NCI-H1092 treated with DMSO at 0.1 percent for 48 hours (cell line): Measurements from ENCODE around the gene NKIRAS2.

Experiments used
- DNase-seq: peaks from one replicate; lab custom pipeline; 2025; lab: John Stamatoyannopoulos, UW

The NKIRAS2 gene

GRCh38 chr17:42026857-42027589 is 7.1 kb downstream of the NKIRAS2 start:
- DNase-seq: no peak

DNA sequence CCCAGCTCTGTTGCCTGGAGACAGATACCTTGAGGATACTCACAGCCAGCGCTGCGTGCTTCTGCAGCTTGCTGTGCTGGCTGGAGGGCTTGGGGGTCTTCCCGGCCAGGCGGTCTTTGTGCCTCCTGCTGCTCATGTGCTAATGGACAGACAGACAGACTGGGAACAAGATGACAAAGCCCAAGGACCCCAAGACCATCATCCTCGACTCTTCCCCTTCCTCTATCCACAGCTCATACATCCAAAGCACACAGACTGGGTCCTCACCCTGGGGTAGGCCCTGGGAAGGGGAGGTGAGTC is 7.7 kb downstream of the NKIRAS2 start:
- DNase-seq: no peak

- DNase-seq: no peak
Observed at GRCh38 chr17:42027961-42028790, 8.3 kb downstream of the NKIRAS2 start.

DNA sequence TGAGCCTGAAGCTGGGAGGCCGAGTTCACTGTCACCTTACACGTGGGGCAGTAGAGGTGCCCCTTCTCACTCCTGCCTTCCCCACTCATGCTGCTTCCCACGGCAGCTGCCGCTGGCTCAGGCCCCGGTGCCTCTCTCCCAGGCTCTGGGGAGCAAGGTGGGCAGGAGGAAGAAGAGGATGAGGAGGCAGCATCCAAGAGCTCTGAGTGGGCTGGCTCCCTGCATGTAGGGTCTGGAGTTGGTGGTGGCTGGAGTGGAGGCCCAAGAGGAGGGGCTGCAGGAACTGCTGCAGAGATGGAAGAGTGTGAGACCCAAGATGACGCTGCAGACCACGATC is 8.9 kb downstream of the NKIRAS2 start:
- no peak for DNase-seq

DNA sequence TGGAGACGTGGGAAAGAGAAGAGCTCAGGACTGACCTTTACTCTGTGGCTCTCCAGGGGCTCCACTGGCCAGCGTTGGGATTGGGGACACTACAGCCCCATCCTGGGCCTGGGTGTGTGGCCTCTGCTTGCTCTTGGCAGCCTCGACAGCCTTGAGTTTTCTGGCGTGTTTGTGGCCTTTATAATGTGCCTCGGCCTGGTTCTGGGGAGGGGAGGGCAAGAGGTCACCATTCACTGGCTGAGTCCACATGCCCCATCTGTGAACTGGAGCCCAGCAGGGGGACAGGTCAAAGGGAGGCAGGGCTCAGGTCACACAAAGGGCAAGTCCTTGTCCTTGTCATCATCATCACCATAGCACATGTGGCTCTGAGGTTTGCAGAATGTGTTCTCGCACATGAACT is 11.7 kb downstream of the NKIRAS2 start:
- DNase-seq: no peak

DNA sequence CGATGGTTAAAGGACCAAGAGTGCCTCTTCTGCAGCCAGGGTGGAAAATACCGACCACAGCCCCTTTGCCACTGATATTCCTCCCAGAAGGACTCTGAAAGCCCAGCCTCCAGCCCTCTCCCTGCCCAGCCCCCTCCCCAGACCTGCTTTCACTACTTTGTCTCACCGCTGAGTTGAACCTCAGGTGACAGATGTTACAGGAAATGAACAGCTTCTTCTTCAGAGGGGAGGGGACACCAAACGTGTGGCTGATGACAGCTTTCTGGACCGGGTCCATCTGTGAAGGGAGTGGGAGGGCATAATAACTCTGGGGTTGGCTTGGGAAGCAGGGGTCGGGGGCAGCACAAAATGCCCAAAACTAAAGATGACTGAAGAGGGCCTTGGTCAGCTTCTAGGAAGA is 14.2 kb downstream of the NKIRAS2 start:
- DNase-seq: no peak

DNA sequence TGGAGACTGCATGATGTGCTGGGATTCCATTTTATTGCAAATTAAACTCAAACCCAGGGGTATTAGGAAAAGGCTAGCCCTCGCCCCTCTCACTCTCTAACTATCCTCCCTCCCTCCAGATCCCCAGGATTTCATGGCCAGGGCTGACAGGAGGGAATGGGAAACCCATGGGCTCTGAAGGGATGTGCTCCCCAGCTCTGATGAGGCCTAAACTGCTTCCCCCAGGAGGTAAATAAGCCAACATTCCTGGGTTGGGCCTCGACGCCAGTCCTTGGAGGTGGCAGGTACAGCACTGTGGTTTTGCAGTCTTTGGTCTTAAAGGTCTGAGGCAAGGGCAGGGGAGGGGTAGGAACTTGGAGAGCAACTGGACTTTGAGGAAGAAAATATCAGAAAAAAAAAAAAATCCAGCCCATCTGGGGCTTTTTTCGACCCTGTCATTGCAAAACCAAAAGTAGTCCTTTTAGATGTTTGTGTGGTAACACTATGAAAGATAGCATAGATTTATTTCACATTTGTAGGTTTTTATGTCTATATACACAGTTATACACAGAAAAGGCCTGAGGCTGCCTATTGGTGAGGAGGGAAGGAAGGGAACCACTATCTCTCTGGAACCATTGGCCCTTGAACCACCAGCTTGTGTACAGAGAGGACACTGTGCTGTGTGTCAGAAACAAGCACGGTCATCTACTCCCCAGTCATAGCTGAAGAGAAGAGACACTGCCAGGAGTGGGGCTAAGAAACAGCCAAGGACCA is 18.5 kb downstream of the NKIRAS2 start:
- DNase-seq: no peak

GRCh38 chr17:42039794-42040763 is 20.2 kb downstream of the NKIRAS2 start:
- no peak for DNase-seq

DNA sequence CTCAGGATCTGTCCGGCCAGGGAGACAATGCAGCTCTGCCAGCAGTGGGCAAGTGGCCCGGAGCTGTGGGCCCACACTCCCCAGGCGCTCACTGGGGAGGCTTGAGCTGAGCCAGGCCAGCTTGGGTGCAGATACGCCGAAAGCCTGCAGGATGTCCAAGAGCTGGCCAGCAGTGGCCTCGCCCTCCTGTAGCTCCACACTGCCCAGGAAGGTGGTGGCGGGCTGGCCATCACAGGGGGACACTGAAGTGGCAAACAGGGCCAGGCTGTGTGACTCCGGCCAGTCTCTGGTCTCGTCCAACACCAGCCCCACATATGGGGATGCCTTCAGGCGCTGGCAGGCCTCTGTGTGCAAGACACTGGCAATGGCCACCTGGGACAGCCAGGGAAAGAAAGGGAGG is 20.9 kb downstream of the NKIRAS2 start:
- DNase-seq: no peak

DNA sequence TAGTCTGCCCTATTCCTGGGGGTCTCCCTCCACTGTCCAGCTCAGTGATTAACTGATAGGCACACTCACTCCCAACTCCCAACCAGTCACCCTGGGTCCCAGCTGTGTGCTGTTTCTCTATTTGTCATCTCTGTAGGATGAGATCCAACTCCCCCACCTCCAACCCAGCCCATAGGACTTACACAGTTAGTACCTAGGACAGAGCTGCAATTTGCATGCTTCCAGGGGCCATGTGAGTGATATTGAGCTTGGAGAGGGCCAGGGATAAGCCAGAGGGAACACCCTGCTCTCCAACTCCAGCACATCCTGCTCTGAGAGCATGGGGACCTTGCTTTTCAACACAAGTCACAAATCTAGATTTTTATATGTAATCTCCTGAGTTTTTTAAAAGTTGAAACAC is 21.7 kb downstream of the NKIRAS2 start:
- DNase-seq: no peak

- no peak for DNase-seq
Observed at GRCh38 chr17:42042598-42043319, 22.9 kb downstream of the NKIRAS2 start.

DNA sequence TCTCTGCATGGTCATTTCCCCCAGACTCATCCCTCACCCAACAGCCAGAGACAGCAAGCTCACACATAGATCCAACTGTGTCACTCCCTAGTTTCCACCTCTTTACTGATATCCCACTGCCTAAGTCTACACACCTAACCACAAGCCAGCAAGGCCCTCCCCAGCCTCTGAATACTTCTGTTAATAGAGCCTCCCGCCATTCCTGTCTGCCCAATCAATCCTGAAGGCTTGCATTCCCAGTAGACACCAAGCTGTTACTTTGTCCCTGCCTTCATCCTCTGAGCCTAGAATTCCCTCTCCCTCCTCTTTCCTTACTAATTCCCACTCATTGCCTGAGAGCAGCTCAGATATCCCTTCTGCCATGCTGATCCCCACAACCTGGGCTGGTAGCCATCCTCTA is 25.8 kb downstream of the NKIRAS2 start:
- no peak for DNase-seq

- DNase-seq: no peak
Observed at GRCh38 chr17:42047343-42047742, 27.5 kb downstream of the NKIRAS2 start.

- DNase-seq: no peak
Observed at GRCh38 chr17:42049834-42050392, 30.0 kb downstream of the NKIRAS2 start.

- DNase-seq: peak; percentile 35
Observed at GRCh38 chr17:42050393-42051012, 30.6 kb downstream of the NKIRAS2 start, which contains the start of gene C17orf113. C17orf113 (minus strand) TSS chr17:42050601; CDS start chr17:42043376, 7,225 bp downstream.

DNA sequence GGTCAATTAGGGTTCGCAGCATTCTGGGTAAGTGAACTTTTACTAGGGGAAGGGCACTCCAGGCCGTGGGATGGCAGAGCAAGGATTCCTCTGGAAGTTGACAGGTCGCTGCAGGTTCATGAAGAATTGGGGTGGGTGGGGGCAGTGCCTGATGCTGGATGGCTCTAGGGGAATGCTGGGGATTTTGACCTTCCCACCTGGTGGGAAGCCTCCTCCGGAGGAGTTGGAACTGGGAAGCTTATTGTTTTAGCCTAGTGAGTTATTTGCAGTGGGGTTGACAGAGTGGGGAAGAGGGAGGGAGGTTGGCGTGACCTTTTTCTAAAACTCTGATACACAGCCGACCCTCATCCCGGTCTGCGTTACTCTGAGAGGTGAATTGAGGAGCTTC is 31.1 kb downstream of the NKIRAS2 start:
- DNase-seq: no peak

- DNase-seq: no peak
Observed at GRCh38 chr17:42051645-42052044, 31.8 kb downstream of the NKIRAS2 start.

DNA sequence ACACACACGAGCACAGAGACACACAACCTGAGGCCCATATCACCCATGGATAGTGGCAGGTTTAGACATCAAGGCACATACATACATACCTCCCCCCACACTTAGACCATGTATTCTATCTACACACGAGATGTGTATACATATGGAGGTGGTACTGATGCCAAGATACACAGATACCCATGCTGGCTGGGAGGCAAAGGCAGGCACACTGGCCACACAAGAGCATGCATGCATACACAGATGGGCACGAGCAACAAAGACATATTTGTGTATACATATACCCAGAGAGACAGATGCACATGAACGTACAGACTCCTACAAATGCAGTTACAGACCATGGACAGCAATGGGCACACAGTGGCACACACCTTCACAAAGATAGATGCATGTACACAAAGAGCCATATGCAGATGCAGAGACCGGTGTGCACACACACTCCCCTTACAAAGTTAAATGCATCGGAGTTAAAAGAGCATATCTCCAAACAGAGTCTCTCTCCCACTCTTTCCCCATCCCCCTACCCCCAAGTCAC is 32.5 kb downstream of the NKIRAS2 start:
- no peak for DNase-seq

GRCh38 chr17:42053731-42054500 is 34.0 kb downstream of the NKIRAS2 start:
- no peak for DNase-seq
